Fibroblast of villous mesenchyme (primary cell): Measurements from ENCODE around the gene TLN1. TPM values are rescaled to one million over a fixed set of nuclear protein-coding genes. Genes with fewer than 3 reads are reported as not detected.

Experiments used
- DNase-seq: peaks from one replicate; pipeline ENCODE4 v3.0.0-alpha.2; 2010; ENCODE audit warnings: low read depth
- H3K4me3 ChIP-seq: 2 replicates; pipeline ENCODE4 v1.5.1; 2011; ENCODE audit warnings: low read depth, mild to moderate bottlenecking, low read length
- CTCF ChIP-seq: IDR thresholded peaks from 2 replicates; pipeline ENCODE4 v1.5.1; 2012; ENCODE audit warnings: low read depth, mild to moderate bottlenecking, low read length; ENCODE audit not compliant: insufficient read depth
- total RNA-seq: library from RNA; depleted of rRNA; stranded (reverse); fragments of >200 nt; gene quantifications from 2 replicates; pipeline ENCODE4 v1.2.3, GENCODE V29; 2012

TLN1 gene
- total RNA-seq, 1 donor: 428 TPM

GRCh38 chr9:35656831-35657545 lies 75.0 kb downstream of the TLN1 start:
- no peak for TF ChIP-seq CTCF
- H3K4me3 ChIP-seq: peak overlapping the region; percentile 58
- peak; percentile 67 for DNase-seq

- no peak for DNase-seq
- no peak for TF ChIP-seq CTCF
- no peak overlapping the region for H3K4me3 ChIP-seq
These were observed 75.6 kb downstream of the TLN1 start for GRCh38 chr9:35656348-35656747.

- H3K4me3 ChIP-seq: no peak overlapping the region
- no peak for TF ChIP-seq CTCF
- no peak for DNase-seq
These were observed 78.4 kb downstream of the TLN1 start for GRCh38 chr9:35653611-35654010.

- peak; percentile 42 for DNase-seq
- no peak for TF ChIP-seq CTCF
- H3K4me3 ChIP-seq: no peak overlapping the region
These were observed 79.2 kb downstream of the TLN1 start for GRCh38 chr9:35652829-35653209.

GRCh38 chr9:35651956-35652828 lies 79.8 kb downstream of the TLN1 start:
- H3K4me3 ChIP-seq: no peak overlapping the region
- no peak for TF ChIP-seq CTCF
- peak; percentile 77 for DNase-seq

GRCh38 chr9:35650341-35651158 lies 81.4 kb downstream of the TLN1 start, which contains the start of gene SIT1:
Gene SIT1 (minus strand): TSS chr9:35650931. CDS start chr9:35650853, 78 bp downstream.
- no peak for TF ChIP-seq CTCF
- no peak within 1 kb of the TSS for H3K4me3 ChIP-seq
- no peak for DNase-seq
